WTC11 (cell line): Measurements from ENCODE around the gene SLC9A9.

Source experiments
- CBFB ChIP-seq: sonication (generic); formaldehyde crosslinking; IDR thresholded peaks from 2 replicates; pipeline ENCODE4 v1.8.1; 2022; ENCODE audit warnings: mild to moderate bottlenecking, low read depth, missing genetic modification reagents
- CTCF ChIP-seq: fragments of 200-600 bp; IDR thresholded peaks from 2 replicates; pipeline ENCODE4 v1.8.0; 2022; ENCODE audit warnings: antibody characterized with exemption
- ERG ChIP-seq: fragments of 250-450 bp; sonication (Bioruptor Pico); IDR thresholded peaks from 2 replicates; pipeline ENCODE4 v1.8.0; 2021; ENCODE audit warnings: mild to moderate bottlenecking
- FOXP1 ChIP-seq: sonication (generic); formaldehyde crosslinking; IDR thresholded peaks from 2 replicates; pipeline ENCODE4 v1.8.0; 2022; ENCODE audit warnings: missing genetic modification reagents, mild to moderate bottlenecking, moderate library complexity, borderline replicate concordance
- GABPB1 ChIP-seq: sonication (generic); formaldehyde crosslinking; IDR thresholded peaks from 2 replicates; pipeline ENCODE4 v1.8.1; 2023; ENCODE audit warnings: mild to moderate bottlenecking, missing genetic modification reagents
- MAX ChIP-seq: sonication (generic); formaldehyde crosslinking; IDR thresholded peaks from 2 replicates; pipeline ENCODE4 v1.8.0; 2022; ENCODE audit warnings: mild to moderate bottlenecking, missing genetic modification reagents
- NFATC4 ChIP-seq: fragments of 250-450 bp; sonication (Bioruptor Pico); IDR thresholded peaks from 2 replicates; pipeline ENCODE4 v1.9.0; 2021; ENCODE audit warnings: mild to moderate bottlenecking
- TEAD4 ChIP-seq: sonication (generic); formaldehyde crosslinking; IDR thresholded peaks from 2 replicates; pipeline ENCODE4 v1.8.0; 2022; ENCODE audit warnings: mild to moderate bottlenecking, missing genetic modification reagents
- ZBTB21 ChIP-seq: sonication (generic); formaldehyde crosslinking; IDR thresholded peaks from 2 replicates; pipeline ENCODE4 v1.8.1; 2023; ENCODE audit warnings: mild to moderate bottlenecking, missing genetic modification reagents, borderline replicate concordance
- TF ChIP-seq, protein P1 (sequence below): sonication (generic); formaldehyde crosslinking; IDR thresholded peaks from 2 replicates; pipeline ENCODE4 v1.8.0; 2023; ENCODE audit warnings: missing genetic modification reagents
- TF ChIP-seq, protein P2 (sequence below): sonication (generic); formaldehyde crosslinking; IDR thresholded peaks from 2 replicates; pipeline ENCODE4 v1.8.1; 2022; ENCODE audit warnings: low read depth, missing genetic modification reagents, borderline replicate concordance
- TF ChIP-seq, protein P3 (sequence below): sonication (generic); formaldehyde crosslinking; IDR thresholded peaks from 2 replicates; pipeline ENCODE4 v1.8.0; 2022; ENCODE audit warnings: mild to moderate bottlenecking, missing genetic modification reagents

DNA sequence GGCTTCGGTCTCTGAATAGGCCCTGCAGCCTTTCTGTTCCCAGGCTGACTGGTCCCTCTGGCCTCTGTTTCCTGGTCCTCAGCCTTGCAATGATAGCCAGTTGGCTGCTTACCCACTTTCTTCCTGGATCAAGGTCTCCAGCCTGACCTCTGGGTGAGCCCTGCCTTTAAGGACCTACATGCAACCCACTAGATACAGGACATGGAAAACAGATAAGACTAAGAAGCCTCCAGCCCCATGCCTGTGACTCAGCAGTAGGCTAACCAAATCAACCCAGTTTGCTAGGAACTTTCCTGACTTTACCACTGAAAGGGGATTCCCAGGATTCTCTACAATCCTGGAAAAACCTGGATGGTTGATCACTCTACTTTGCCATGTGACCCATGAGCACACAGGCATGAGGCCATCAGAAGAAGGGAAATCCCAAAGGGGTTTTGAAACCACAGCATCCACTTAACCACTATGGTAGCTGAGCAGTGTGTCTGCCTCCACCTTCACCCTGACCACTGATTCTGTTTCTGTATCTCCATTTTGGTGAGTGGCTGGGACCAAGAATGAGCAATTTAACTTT is 540.6 kb downstream of the SLC9A9 start:
- TF ChIP-seq, protein P1, sequence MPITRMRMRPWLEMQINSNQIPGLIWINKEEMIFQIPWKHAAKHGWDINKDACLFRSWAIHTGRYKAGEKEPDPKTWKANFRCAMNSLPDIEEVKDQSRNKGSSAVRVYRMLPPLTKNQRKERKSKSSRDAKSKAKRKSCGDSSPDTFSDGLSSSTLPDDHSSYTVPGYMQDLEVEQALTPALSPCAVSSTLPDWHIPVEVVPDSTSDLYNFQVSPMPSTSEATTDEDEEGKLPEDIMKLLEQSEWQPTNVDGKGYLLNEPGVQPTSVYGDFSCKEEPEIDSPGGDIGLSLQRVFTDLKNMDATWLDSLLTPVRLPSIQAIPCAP, result no peak
- TF ChIP-seq CTCF (no peak), CBFB (no peak), GABPB1 (no peak), ZBTB21 (no peak), TEAD4 (no peak), NFATC4 (no peak), MAX (no peak), FOXP1 (CRISPR knock-in tag) (no peak), ERG (CRISPR knock-in tag) (no peak)
- TF ChIP-seq, protein P2, sequence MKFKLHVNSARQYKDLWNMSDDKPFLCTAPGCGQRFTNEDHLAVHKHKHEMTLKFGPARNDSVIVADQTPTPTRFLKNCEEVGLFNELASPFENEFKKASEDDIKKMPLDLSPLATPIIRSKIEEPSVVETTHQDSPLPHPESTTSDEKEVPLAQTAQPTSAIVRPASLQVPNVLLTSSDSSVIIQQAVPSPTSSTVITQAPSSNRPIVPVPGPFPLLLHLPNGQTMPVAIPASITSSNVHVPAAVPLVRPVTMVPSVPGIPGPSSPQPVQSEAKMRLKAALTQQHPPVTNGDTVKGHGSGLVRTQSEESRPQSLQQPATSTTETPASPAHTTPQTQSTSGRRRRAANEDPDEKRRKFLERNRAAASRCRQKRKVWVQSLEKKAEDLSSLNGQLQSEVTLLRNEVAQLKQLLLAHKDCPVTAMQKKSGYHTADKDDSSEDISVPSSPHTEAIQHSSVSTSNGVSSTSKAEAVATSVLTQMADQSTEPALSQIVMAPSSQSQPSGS (CRISPR knock-in tag), result no peak
- TF ChIP-seq, protein P3, sequence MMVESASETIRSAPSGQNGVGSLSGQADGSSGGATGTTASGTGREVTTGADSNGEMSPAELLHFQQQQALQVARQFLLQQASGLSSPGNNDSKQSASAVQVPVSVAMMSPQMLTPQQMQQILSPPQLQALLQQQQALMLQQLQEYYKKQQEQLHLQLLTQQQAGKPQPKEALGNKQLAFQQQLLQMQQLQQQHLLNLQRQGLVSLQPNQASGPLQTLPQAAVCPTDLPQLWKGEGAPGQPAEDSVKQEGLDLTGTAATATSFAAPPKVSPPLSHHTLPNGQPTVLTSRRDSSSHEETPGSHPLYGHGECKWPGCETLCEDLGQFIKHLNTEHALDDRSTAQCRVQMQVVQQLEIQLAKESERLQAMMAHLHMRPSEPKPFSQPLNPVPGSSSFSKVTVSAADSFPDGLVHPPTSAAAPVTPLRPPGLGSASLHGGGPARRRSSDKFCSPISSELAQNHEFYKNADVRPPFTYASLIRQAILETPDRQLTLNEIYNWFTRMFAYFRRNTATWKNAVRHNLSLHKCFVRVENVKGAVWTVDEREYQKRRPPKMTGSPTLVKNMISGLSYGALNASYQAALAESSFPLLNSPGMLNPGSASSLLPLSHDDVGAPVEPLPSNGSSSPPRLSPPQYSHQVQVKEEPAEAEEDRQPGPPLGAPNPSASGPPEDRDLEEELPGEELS (CRISPR knock-in tag), result no peak
